NCI-H748 (cell line): ENCODE measurements around the gene B4GALNT4.
"Not testable (repeated sequence)": the region's sequence is repeated elsewhere in the genome, so short reads cannot be mapped to it uniquely, and the experiment has no call there.

Source experiments
- DNase-seq: peaks from one replicate; lab custom pipeline; 2025; ENCODE audit not compliant: unreplicated experiment; lab: John Stamatoyannopoulos, UW

Gene B4GALNT4, protein sequence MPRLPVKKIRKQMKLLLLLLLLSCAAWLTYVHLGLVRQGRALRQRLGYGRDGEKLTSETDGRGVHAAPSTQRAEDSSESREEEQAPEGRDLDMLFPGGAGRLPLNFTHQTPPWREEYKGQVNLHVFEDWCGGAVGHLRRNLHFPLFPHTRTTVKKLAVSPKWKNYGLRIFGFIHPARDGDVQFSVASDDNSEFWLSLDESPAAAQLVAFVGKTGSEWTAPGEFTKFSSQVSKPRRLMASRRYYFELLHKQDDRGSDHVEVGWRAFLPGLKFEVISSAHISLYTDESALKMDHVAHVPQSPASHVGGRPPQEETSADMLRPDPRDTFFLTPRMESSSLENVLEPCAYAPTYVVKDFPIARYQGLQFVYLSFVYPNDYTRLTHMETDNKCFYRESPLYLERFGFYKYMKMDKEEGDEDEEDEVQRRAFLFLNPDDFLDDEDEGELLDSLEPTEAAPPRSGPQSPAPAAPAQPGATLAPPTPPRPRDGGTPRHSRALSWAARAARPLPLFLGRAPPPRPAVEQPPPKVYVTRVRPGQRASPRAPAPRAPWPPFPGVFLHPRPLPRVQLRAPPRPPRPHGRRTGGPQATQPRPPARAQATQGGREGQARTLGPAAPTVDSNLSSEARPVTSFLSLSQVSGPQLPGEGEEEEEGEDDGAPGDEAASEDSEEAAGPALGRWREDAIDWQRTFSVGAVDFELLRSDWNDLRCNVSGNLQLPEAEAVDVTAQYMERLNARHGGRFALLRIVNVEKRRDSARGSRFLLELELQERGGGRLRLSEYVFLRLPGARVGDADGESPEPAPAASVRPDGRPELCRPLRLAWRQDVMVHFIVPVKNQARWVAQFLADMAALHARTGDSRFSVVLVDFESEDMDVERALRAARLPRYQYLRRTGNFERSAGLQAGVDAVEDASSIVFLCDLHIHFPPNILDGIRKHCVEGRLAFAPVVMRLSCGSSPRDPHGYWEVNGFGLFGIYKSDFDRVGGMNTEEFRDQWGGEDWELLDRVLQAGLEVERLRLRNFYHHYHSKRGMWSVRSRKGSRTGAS

DNA sequence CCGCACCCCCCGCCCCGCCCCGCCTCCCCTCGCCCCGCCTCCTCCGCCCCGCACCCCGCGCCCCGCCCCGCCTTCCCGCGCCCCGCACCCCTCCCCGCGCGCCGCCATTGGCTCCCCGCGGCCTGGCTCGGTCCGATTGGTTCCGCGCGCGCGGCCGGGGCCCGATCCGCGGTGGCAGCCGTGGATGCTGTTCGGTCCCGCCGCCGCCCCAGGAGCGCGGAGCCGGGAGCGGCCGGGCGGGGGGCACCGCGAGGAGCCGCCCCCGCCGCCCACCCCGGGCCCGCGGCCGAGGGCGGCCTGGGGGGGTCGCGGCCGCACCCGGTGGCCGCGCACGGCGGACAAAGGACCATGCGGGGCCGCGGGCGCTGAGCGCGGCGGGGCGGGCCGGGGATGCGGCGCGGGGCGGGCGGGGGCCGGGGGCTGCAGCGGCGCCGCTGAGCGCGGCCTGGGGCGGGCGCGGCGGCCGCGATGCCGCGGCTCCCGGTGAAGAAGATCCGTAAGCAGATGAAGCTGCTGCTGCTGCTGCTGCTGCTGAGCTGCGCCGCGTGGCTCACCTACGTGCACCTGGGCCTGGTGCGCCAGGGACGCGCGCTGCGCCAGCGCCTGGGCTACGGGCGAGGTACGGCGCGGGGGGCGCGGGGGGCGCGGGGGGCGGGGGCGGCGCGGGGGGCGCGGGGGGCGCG is at the start of gene B4GALNT4:
TSS of gene B4GALNT4 (plus strand) at position 164 of the 683 bp plus-strand sequence. CDS start at position 469, 305 bp downstream.
- peak; percentile 52 for DNase-seq

DNA sequence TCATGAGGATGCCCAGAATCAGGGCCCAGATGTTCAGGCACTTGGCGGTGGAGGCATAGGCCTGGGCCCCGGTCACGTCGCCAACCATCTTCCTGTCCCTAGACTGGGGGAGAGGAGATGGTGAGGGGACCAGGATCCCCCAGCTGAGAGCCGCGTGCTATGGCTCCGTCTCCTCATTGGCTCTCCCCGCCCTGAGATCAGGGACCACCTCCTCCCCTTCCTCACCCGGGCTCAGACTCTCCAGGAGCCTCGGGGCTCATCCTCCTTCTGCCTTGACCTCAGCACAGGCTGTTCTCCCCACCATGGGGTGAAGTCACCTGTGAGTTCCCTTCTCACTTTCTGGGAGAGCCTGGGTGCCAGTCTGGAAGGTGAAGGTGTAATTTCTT is 49.4 kb upstream of the B4GALNT4 start:
- not testable (repeated sequence) for DNase-seq

DNA sequence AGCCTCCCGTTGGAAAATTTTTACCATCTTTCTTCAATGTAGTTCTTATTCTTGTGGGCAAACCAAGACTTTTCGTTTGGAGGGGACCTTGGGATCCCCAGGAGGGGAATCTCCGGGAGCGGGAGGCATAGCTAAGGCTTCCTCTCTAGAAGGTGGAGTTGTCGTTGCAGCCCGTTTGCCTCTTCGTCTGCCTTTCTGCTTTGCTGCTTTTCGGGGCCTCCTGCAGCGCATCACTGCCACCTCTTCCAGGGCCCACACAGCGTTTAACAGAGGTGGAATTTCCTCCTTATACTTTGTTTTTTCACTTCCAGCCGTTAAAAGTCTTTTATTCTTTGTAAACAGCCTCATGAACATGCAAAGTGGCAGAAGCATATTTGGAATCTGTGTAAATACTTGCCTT is 45.1 kb upstream of the B4GALNT4 start:
- DNase-seq: no peak

DNA sequence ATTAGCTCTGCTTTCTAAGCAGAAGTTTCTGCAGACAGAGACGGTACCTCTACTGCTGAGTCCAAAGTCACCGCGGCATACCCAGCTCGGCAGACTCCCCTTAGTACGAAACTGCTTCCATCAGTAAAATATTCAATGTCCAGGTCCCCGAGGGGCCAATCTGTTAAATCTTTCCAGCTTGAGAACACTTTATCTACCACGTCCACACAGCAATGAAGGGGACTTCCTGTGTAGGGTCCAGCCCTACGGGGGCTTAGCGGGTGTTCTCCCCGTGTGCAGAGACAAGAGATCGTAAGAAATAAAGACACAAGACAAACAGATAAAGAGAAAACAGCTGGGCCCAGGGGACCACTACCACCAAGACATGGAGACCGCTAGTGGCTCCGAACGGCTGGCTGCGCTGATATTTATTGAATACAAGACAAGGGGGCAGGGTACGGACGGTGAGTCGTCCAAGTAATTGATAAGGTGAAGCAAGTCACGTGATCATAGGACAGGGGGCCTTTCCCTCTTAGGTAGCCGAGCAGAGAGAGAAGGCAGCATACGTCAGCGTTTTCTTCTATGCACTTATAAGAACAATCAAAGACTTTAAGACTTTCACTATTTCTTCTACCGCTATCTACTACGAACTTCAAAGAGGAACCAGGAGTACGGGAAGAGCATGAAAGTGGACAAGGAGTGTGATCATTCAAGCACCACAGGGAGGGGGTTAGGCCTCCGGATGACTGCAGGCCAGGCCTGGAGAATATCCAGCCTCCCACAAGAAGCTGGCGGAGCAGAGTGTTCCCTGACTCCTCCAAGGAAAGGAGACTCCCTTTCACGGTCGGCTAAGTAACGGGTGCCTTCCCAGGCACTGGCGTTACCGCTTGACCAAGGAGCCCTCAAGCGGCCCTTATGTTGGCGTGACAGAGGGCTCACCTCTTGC is 44.4 kb upstream of the B4GALNT4 start:
- not testable (repeated sequence) for DNase-seq

DNA sequence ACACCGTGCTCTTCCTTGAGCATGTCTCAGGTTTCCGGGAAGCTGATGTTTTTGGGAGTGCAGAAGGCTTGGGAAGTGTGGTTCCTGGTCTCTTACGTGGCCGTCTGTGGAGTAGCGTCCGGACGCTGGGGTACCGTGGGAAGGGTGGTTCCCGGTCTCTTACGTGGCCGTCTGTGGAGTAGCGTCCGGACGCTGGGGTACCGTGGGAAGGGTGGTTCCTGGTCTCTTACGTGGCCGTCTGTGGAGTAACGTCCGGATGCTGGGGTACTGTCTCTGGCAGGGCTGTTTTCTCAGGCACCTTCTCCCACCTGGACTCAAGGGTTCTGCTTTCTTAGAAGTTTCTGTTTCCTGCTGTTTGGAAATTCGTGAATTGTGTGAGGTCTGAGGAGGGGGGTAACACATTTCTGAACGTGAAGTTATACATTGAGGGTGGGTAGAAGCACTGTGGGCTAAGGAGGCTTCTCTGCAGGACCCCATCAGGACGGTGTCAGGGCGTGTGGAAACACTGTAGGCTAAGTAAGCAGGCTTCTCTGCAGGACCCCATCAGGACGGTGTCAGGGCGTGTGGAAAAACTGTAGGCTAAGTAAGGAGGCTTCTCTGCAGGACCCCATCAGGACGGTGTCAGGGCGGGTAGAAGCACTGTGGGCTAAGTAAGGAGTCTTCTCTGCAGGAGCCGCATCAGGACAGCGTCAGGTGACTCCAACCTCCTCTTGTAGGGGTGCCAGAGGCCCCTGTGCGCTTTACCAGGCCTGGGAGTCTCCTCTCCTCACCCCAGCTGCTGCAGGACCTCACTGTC is 43.3 kb upstream of the B4GALNT4 start:
- no peak for DNase-seq

DNA sequence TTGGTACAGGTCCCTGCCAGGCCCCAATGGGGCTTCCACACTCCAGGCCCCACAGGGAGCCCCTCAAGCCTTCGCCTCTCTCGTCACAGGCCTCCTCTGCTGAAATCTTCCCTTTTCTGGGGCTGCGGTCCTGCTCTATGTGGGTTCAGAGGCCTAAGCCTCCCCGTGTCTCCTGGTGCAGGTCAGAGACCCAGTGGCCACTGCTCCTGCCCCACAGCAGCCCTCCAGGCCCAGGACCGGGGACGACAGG is 42.8 kb upstream of the B4GALNT4 start:
- no peak for DNase-seq

DNA sequence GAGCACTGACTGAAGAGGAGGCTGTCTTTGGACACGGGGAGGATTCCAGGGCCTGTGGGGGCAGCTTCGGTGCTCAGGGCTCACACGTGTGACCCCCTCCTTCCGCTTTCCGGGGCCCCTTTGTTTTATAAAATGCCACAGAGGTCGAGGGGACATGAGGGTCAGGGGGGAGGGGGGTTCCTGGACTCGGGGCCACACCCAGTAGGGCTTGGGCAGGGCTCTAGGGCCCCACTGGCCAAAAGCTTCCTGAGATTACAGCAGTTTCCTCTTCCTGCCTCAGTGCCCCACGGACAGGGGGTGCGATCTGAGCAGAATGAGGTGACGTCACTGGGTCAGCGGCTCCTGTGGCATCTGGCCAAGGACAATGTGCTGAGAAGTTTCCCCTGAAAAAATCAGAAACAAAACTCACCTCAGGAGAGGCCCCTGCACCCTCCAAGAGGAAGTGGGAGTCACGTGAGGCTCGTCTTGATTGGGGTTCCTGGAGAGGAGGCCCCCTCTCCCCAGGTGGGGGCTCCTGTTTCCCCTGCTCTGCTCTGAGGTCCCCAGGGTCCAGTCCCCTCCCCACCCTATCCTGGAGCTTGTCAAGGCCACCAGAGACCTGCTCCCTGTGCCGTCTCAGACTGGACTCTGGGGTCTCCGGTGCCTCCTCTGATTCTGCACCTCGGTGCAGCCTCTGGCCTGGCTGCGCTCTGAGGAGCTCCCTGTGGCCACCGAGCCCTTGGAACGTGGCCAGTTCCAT is 42.3 kb upstream of the B4GALNT4 start:
- DNase-seq: no peak

DNA sequence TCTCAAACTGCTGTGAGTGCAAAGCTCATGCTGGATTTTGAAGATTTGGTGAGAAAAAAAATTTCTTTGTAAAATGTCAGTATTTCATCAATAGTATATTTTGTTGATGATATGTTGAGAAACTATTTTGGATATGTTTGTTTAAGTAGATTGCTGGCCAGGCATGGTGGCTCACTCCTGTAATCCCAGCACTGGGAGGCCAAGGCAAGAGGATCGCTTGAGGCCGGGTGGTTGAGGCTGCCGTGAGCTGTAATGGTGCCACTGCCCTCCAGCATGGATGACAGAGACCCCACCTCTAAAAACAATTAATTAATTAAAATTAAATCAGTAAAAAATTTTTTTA is 41.7 kb upstream of the B4GALNT4 start:
- no peak for DNase-seq

DNA sequence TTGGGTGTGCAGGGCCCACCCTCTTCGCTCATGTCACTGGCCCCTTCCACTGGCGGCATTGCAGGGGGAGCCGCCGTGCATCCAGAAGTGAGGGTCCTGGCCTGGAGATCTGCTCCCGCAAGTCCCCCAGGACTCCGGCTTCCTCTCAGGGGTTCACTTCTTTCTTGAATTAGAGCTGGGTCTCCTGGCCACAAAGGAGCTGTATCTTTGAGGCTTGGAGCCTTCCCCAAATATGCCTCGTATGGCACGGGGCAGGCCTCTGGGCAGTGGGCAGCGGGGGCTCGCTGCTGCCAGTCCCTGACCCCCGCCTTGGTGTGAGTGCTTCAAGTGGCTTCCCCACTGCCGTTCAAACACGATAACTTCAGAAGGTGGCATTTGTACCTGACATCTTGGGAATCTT is 41.3 kb upstream of the B4GALNT4 start:
- DNase-seq: no peak

DNA sequence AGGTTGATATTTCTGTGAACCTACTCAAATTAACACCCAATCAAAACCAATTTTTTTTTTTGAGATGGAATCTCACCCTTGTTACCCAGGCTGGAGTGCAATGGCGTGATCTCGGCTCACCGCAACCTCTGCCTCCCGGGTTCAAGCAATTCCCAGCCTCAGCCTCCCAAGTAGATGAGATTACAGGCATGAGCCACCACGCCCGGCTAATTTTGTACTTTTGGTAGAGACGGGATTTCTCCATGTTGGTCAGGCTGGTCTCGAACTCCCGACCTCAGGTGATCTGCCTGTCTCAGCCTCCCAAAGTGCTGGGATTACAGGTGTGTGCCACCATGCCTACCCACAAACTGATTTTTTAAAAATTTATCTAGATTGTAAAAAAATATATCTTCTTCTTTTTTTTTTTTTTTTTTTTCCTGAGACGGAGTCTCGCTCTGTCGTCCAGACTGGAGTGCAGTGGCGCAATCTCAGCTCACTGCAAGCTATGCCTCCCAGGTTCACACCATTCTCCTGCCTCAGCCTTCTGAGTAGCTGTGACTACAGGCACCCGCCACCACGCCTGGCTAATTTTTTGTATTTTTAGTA is 40.7 kb upstream of the B4GALNT4 start:
- DNase-seq: not testable (repeated sequence)

DNA sequence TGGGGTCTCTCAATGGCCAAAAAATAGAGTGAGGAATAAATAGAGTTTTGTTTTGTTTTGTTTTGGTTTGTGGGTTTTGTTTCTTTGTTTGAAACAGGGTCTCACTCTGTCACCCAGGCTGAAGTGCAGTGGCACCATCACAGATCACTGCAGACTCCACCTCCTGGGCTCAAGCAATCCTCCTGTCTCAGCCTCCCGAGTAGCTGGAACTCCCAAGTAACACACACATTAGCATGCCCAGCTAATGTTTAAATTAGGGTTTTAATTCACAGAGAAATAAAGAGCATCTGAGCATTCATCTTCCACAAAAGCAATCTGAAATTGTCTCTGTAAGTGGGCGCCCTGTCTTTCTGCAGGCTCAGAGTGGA is 39.4 kb upstream of the B4GALNT4 start:
- no peak for DNase-seq

DNA sequence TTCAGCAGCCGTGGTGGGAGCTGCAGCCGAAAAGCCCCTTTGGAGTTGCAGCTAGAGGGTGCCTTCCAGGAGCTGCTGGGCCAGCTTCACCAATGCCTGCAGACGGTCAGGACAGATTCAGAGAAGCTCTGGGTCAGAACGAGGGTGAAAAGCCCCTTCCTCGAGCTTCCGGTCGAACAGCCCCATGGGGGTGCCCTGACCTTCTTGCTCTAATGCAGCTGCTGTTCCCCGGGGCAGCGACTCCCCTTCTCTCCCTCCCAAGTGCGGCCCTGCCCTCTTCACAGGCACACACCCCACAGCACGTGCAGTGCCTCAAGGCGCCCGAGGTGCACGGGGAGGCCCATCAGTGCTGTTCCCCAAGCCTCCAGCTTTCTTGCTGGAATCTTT is 39.0 kb upstream of the B4GALNT4 start:
- no peak for DNase-seq

DNA sequence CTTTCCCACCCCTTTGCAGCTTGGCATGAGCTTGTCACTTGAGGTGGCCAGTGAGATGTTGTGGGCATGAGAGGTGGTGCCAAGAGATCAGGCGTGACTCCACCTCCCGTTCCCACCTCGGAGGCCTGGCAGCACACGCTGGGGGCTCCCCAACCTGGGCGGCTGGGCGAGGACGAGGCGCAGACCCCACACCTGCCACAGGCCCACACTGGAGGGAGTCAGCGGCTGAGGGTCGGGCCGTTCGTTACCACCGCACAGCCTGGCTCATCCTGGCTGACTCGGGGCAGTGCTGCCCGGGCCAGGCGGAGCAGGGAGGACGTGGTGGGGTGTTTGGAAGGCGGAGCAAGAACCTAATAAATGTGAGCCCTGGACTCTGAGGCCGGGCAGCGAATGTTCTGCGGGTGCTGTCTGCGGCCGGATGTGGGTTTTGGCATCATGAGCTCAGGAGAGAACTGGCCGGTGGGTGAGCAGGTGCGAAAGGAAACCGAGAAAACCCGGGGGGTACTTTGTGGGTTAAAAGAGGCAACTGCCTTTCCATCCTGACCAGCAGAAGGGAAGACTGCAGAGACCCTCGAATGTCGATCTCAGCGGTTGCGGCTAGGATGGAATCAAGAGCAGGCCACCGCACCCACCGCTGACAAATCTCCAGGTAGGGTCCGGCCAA is 38.5 kb upstream of the B4GALNT4 start:
- no peak for DNase-seq

DNA sequence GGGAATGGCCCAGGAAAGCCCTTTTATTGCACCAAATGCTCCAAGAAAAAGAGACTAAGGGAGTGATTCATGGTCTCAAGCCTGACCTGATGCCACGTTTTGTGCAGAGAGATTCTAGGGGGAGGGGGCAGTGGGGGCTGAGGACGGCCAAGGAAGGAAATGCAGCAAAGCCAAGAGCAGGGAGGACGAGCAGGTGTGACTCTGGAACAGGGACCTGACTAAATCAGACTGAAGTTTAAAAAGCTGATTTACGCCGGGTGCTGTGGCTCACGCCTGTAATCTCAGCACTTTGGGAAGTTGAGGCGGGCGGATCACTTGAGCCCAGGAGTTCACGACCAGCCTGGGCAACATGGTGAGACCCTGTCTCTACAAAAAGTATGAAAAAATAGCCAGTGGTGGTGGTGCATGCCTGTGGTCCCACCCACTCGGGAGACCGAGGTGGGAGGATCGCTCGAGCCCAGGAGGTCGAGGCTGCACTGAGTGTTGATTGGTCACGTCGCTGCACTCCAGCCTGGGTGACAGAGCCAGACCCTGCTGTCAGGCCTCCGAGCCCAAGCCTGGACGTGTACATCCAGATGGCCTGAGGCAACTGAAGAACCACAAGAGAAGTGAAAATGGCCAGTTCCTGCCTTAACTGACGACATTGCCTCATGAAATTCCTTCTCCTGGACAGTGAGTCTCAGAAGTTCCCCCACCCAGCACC is 37.8 kb upstream of the B4GALNT4 start:
- no peak for DNase-seq

DNA sequence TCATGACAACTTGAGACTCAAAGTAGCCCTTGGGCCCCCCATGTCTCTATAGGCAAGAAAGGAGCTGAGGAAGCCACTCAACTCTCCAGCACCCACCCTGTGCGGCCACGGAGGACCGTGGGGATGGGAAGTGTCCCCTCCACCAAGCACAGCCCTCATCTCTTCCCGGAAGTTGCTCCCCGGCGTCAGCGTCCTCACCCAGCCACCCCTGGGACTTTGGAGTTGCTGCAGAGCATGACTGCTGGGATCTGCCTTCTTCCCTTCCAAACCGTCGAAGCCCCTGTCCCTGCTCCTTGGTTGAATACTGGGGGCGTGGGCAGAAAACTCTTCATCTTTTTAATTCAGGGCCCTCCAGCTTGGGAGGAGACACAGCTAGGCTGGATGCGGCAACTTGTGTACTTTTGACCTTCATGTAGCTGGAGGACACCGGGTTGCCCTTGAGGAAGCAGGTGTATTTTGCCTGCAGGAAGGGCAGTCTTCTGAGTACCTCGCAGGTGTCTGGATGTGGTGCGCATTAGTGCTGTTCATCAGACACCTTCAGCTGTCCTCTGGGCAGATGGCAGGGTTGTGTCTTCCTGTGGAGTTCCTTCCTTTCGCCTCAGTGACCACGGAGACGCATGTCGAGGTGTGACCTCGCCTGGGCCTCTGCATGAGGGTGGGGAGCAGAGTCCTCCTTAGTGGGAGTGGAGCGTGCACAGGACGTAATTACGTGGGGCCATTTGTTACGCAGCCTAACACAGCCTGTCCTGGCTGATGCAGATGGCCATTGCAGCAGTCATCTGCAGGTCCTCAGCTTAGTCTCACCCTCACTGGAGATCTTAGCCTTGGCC is 36.4 kb upstream of the B4GALNT4 start:
- DNase-seq: no peak

DNA sequence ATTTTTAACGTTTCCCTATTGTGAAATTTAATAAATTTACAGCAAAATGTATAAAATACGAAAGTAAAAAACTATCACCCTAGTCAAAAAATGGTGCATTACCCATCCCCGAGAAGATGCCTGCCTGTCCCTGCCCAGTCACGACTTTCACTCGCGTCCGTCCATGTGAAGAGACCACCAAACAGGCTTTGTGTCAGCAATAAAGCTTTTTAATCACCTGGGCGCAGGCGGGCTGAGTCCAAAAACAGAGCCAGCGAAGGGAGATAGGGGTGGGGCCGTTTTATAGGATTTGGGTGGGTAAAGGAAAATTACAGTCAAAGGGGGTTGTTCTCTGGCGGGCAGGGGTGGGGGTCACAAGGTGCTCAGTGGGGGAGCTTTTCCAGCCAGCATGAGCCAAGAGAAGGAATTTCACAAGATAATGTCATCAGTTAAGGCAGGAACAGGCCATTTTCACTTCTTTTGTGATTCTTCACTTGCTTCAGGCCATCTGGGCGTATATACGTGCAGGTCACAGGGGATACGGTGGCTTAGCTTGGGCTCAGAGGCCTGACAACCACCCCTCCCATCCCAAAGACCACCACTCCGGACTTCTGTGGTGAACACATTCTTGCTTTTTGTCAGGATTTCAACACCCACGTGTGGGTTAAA is 35.6 kb upstream of the B4GALNT4 start:
- DNase-seq: not testable (repeated sequence)
